Nephron progenitor cell (in vitro differentiated cells): Measurements from ENCODE around the gene ERC1.
A peak's percentile ranks its signal among the peaks of the same experiment; 100 is the strongest.
"Not testable (repeated sequence)": the region's sequence is repeated elsewhere in the genome, so short reads cannot be mapped to it uniquely, and the experiment has no call there.

Source experiments
- DNase-seq: peaks from one replicate; pipeline ENCODE4 v3.0.0; 2021
- H3K27ac Mint-ChIP-seq: 2 replicates; pipeline ENCODE4 v1.8.0; 2021; ENCODE audit warnings: mild to moderate bottlenecking, moderate library complexity, mixed read lengths
- H3K27me3 Mint-ChIP-seq: 2 replicates; pipeline ENCODE4 v1.8.0; 2021; ENCODE audit warnings: mild to moderate bottlenecking, low read depth, mixed read lengths; ENCODE audit not compliant: poor library complexity
- H3K36me3 Mint-ChIP-seq: 2 replicates; pipeline ENCODE4 v1.8.0; 2021; ENCODE audit warnings: low read depth, mixed read lengths
- H3K4me1 Mint-ChIP-seq: 2 replicates; pipeline ENCODE4 v1.8.0; 2021; ENCODE audit warnings: mixed read lengths
- H3K4me3 Mint-ChIP-seq: 2 replicates; pipeline ENCODE4 v1.8.0; 2021; ENCODE audit warnings: mild to moderate bottlenecking, moderate library complexity, mixed read lengths
- H3K9me3 Mint-ChIP-seq: 2 replicates; pipeline ENCODE4 v1.8.0; 2021; ENCODE audit warnings: mild to moderate bottlenecking, moderate library complexity, mixed read lengths
- CTCF ChIP-seq: fragments of 200-600 bp; sonication (generic); IDR thresholded peaks from 2 replicates; pipeline ENCODE4 v1.5.0; 2021; ENCODE audit warnings: antibody characterized with exemption

ERC1 gene

DNA sequence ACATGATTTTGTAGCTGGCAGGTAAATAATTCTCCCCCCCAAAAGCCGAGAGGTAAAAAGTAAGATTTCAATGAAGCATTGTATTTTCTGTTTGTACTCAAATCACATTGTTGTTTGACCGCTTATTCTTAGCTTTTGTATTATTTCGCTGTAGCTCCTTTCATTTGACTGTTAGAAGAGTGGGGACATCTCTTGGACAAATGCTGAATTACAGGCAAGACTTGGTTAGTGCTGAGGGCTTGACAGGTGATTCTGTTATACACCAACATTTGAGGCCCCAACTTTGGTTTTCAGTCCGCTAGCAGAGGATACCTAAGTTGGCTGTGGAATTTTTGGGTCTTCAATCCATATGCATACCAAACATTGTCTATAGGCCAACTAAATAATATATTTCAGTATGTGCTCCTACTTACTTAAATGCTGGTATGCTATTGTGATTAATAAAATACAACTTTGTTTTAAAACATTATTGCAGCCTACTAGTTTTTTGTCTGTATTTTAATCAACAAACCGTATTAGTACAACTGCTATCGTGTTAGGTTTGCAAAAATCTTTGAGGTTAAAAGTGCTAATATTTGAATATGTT lies 102.2 kb downstream of the ERC1 start:
- Mint-ChIP-seq H3K27ac (no peak overlapping the region), H3K27me3 (no peaks in the 10 kb centered on the region), H3K4me1 (peaks cover 3% of the 10 kb centered on the region), H3K9me3 (no peaks in the 10 kb centered on the region), H3K36me3 (no peaks in the 10 kb centered on the region), H3K4me3 (no peak overlapping the region)
- DNase-seq: peak; percentile 16
- TF ChIP-seq CTCF: peak; percentile 70

DNA sequence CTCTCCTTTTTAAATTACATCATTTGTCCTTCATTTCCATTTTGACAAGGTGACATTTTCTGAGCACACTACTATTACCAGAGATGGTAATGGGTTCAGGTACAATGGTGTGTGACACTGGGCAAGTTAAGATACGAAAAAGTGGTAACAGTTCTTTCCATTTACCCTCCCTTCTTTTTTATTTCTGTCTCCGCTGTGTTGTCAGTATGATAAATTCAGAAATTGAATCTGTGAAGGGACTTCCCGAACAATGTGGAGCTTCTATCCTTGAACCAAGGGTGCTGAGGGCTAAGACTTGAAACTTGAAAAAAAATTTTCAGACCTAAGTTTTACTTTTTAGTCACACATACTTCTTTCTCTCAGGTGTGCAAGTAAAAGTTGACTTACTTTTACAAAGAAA lies 103.7 kb downstream of the ERC1 start:
- no peak overlapping the region for H3K27ac Mint-ChIP-seq
- no peaks in the 10 kb centered on the region for H3K9me3 Mint-ChIP-seq
- H3K36me3 Mint-ChIP-seq: no peaks in the 10 kb centered on the region
- H3K4me1 Mint-ChIP-seq: peaks cover 16% of the 10 kb centered on the region
- H3K27me3 Mint-ChIP-seq: no peaks in the 10 kb centered on the region
- no peak overlapping the region for H3K4me3 Mint-ChIP-seq
- no peak for TF ChIP-seq CTCF
- no peak for DNase-seq

DNA sequence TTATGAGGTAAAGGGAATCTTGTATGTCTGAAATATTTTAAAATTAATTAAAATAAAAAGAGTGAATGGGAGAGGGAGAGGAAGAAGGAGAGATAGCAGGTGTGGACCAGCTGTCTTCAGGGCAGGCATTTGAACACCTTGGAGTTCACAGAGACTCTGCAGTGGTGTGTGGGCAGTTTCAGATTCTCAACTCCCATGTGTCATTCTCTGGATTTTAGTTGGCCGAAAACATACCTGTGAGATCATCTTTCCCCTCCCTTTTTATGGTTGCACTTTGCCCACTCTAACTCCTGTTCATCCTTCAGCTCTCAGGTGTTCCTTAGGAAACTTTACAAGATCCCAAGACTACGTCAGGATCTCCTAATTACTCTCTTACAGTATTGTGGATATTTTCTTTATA lies 108.1 kb downstream of the ERC1 start:
- DNase-seq: no peak
- peaks cover 52% of the 10 kb centered on the region for H3K4me1 Mint-ChIP-seq
- H3K4me3 Mint-ChIP-seq: no peak overlapping the region
- H3K27me3 Mint-ChIP-seq: peaks cover 4% of the 10 kb centered on the region
- H3K9me3 Mint-ChIP-seq: no peaks in the 10 kb centered on the region
- no peaks in the 10 kb centered on the region for H3K36me3 Mint-ChIP-seq
- H3K27ac Mint-ChIP-seq: no peak overlapping the region
- no peak for TF ChIP-seq CTCF

DNA sequence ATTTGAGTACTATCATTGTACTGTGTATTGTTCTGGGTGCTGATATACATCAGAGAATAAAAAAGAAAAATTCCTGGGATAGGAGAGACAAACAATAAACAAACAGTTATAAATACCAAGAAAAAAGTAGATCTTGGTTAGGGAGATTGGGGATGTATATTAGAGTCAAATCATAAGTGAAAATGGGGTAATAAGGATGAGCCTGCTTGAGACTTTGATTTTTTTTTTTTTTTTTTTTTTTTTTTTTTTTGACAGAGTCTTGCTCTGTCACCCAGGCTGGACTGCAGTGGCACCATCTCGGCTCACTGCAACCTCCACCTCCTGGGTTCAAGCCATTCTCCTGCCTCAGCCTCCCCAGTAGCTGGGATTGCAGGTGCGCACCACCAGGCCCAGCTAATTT lies 108.6 kb downstream of the ERC1 start:
- not testable (repeated sequence) for DNase-seq, H3K4me3 Mint-ChIP-seq, H3K27me3 Mint-ChIP-seq, H3K27ac Mint-ChIP-seq, H3K36me3 Mint-ChIP-seq, H3K9me3 Mint-ChIP-seq
- peaks cover 57% of the 10 kb centered on the region for H3K4me1 Mint-ChIP-seq

GRCh38 chr12:1102115-1102514 lies 111.1 kb downstream of the ERC1 start:
- Mint-ChIP-seq H3K4me1 (peaks cover 59% of the 10 kb centered on the region), H3K27me3 (peaks cover 4% of the 10 kb centered on the region), H3K27ac (no peak overlapping the region), H3K36me3 (no peaks in the 10 kb centered on the region), H3K9me3 (no peaks in the 10 kb centered on the region), H3K4me3 (no peak overlapping the region)
- no peak for DNase-seq
- no peak for TF ChIP-seq CTCF

GRCh38 chr12:1102791-1103450 lies 111.9 kb downstream of the ERC1 start:
- Mint-ChIP-seq H3K4me3 (no peak overlapping the region), H3K27ac (peak overlapping the region; percentile 78), H3K27me3 (peaks cover 4% of the 10 kb centered on the region), H3K36me3 (no peaks in the 10 kb centered on the region), H3K9me3 (no peaks in the 10 kb centered on the region), H3K4me1 (peaks cover 67% of the 10 kb centered on the region)
- no peak for DNase-seq
- no peak for TF ChIP-seq CTCF
